AG09309 (cell line): ENCODE data around the gene ZNHIT3.

Experiments used
- DNase-seq: peaks from one replicate; pipeline ENCODE4 v3.0.0-alpha.2; 2010; ENCODE audit warnings: low read depth
- H3K4me3 ChIP-seq: 2 replicates; pipeline ENCODE4 v1.5.1; 2011; ENCODE audit warnings: mild to moderate bottlenecking, low read depth, low read length, moderate library complexity; ENCODE audit not compliant: control insufficient read depth
- TF ChIP-seq, protein P1 (sequence below): IDR thresholded peaks from 2 replicates; pipeline ENCODE4 v1.5.1; 2011; ENCODE audit warnings: mild to moderate bottlenecking, low read depth, low read length, inconsistent platforms; ENCODE audit not compliant: insufficient read depth, control insufficient read depth; ENCODE audit errors: missing control alignments

The ZNHIT3 gene

DNA sequence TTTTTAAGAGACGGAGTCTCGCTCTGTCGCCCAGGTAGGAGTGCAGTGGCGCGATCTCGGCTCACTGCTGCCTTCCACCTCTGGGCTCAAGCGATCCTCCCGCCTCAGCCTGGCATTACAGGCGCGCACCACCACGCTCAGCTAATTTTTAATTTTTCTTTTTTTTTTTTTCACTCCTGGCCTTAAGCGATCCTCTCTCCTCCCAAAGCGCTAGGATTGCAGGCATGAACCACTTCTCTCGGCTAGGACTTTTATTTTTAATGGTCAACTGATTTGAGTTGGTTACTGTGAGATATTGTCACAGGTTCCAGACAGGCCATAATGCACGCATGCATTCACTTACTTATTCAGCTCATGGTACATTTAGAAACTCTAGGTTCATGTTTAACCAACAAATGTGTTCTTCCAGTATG is 49.2 kb downstream of the ZNHIT3 start:
- TF ChIP-seq, protein P1, sequence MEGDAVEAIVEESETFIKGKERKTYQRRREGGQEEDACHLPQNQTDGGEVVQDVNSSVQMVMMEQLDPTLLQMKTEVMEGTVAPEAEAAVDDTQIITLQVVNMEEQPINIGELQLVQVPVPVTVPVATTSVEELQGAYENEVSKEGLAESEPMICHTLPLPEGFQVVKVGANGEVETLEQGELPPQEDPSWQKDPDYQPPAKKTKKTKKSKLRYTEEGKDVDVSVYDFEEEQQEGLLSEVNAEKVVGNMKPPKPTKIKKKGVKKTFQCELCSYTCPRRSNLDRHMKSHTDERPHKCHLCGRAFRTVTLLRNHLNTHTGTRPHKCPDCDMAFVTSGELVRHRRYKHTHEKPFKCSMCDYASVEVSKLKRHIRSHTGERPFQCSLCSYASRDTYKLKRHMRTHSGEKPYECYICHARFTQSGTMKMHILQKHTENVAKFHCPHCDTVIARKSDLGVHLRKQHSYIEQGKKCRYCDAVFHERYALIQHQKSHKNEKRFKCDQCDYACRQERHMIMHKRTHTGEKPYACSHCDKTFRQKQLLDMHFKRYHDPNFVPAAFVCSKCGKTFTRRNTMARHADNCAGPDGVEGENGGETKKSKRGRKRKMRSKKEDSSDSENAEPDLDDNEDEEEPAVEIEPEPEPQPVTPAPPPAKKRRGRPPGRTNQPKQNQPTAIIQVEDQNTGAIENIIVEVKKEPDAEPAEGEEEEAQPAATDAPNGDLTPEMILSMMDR = no peak
- DNase-seq = no peak
- peak overlapping the region; percentile 65 for H3K4me3 ChIP-seq

DNA sequence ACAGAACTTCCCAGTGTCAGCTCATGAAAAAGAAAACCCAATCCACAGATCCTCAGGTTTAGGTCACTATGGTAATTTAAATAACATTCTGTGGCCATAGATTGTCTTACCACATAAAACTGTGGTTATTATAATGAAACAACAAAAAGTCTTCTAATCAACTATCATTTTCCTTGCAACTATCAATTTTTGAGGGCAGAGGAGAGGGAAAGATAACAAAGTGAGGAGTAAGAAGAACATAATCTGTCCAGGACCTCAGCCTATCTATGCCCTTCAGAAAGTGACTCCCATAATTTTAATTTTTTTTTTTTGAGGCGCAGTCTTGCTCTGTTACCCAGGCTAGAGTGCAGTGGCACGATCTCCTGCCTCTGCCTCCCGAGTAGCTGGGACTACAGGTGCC is 54.2 kb downstream of the ZNHIT3 start:
- TF ChIP-seq, protein P1 = no peak
- H3K4me3 ChIP-seq = no peak overlapping the region
- no peak for DNase-seq

DNA sequence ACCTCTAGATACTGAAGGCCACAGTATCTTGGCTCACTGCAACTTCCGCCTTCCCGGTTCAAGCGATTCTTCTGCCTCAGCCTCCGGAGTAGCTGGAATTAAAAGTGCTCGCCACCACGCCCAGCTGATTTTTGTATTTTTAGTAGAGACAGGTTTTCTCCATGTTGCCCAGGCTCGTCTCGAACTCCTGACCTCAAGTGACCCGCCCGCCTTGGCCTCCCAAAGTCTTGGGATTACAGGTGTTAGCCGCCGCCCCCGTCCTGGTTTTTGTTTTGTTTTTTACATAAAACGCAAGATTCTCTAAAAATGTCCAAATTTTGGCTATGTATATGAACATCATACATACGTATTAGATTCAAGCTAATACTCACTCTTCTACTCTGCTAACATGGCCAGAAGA is 56.3 kb downstream of the ZNHIT3 start:
- no peak for DNase-seq

DNA sequence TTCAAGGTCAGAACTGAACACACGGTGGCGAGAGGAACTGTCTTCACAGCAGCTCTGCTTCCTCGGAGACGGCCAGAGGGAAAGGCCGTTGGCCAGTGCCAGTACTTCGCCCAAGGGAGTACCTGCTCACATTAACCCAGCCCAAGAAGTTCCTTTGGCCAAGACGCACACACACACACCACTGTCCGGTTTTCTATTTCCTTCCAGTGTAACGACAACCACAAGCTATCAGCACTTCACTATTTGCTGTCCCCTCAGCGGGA is 57.5 kb downstream of the ZNHIT3 start:
- DNase-seq = no peak
- TF ChIP-seq, protein P1 = peak; percentile 21
- peak overlapping the region; percentile 90 for H3K4me3 ChIP-seq

More for the DNA sequence above, 56.3 kb downstream of the ZNHIT3 start:
- TF ChIP-seq, protein P1 = no peak
- no peak overlapping the region for H3K4me3 ChIP-seq

DNA sequence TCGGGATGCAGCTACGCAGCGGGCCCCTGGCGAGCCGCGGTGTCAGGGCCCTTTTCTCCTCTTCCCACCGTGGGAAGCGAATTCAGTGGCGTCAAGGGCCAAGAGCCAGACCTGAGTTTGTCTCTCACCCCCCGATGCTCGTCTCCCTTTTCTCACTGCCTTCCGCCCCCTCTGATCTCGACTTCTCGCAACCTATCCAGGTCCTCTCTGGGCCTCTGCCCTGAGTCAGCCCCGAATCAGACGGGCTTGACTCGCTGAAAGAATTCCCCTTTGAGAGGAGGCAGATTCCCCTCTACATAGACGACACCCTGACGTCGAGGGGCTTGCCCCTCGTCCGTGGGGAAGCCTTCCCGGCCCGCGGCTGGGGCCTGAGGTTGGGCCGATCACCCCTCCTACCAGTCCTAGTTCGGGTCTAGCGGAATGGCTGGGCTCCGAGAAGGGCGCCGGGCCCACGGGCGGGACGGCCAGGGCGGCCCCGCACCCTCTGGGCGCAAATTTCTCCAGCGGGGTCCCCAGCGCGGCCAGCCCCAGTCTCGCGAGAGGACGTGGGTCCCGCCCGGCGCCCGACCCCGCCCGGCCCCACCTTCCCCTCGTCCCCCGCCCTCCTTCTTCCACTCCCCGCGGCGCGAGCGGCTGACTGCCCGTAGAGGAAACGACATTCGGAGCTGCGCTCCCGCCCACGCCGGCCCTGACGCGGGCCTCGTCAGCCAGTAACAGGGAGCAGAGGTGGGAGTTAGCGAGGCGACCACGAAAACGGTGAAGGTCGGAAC is 58.0 kb downstream of the ZNHIT3 start, which contains the start of gene GGNBP2:
GGNBP2 (plus strand) TSS at position 613 of the 770 bp plus-strand sequence. CDS start 806 bp downstream, outside the sequence.
- TF ChIP-seq, protein P1 = no peak

DNA sequence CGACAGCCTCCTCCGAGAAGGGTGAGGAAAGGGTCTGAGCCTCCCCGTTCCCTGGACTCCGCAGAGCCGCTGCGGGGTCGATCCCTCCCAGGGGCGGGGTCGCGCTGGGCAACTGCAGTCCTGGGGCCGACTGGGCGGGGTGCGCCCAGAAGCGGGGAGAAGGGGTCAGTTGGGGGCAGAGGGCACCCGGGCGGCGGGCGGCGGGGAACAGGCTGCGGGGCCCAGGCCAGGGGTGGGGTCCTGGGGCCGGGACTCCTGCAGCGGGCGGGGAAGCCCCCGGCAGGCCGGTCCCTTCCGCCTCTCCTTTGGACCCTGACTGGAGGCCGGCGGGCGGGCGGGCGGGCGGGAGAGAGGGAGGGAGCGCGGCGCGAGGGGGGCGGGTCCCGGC is 58.6 kb downstream of the ZNHIT3 start:
- no peak for DNase-seq
- TF ChIP-seq, protein P1 = no peak
- H3K4me3 ChIP-seq = peak overlapping the region; percentile 90

More for the DNA sequence above, 58.0 kb downstream of the ZNHIT3 start, which contains the start of gene GGNBP2:
- DNase-seq = peak; percentile 60
- peak within 1 kb of the TSS; percentile 90 for H3K4me3 ChIP-seq
